HepG2 (cell line): Measurements from ENCODE around the gene MYO19.

Source experiments
- CBX2 ChIP-seq, 2 experiments: fragments of 200-600 bp in 1 of 2; sonication (generic); formaldehyde crosslinking in 1 of 2; IDR thresholded peaks; 2 replicates each; pipeline versions ENCODE4 v1.7.0 to v1.8.1; 2018 to 2022; ENCODE audit warnings: low read depth in 2 of 2, low read length in 1 of 2, mild to moderate bottlenecking in 1 of 2, missing genetic modification reagents in 1 of 2
- DPF2 ChIP-seq: sonication (generic); formaldehyde crosslinking; IDR thresholded peaks from 2 replicates; pipeline ENCODE4 v1.4.0; 2020; ENCODE audit warnings: mild to moderate bottlenecking, low read depth, missing genetic modification reagents, borderline replicate concordance
- FOSL1 ChIP-seq: sonication (generic); formaldehyde crosslinking; IDR thresholded peaks from 2 replicates; pipeline ENCODE4 v1.9.0; 2021; ENCODE audit warnings: missing genetic modification reagents, borderline replicate concordance
- JUND ChIP-seq: sonication (generic); formaldehyde crosslinking; IDR thresholded peaks from 2 replicates; pipeline ENCODE4 v1.8.0; 2022; ENCODE audit warnings: mild to moderate bottlenecking, missing genetic modification reagents
- MIER2 ChIP-seq: IDR thresholded peaks from 2 replicates; pipeline ENCODE4 v1.6.1; 2016; ENCODE audit warnings: missing biosample characterization, missing genetic modification reagents
- MYNN ChIP-seq: sonication (generic); formaldehyde crosslinking; IDR thresholded peaks from 2 replicates; pipeline ENCODE4 v1.4.0; 2020; ENCODE audit warnings: mild to moderate bottlenecking, low read depth, missing genetic modification reagents
- SMARCC2 ChIP-seq: fragments of 450-650 bp; IDR thresholded peaks from 2 replicates; pipeline ENCODE4 v1.6.1; 2017; ENCODE audit warnings: antibody characterized with exemption, mild to moderate bottlenecking
- WIZ ChIP-seq: sonication (generic); formaldehyde crosslinking; IDR thresholded peaks from 2 replicates; pipeline ENCODE4 v1.5.1; 2020; ENCODE audit warnings: mild to moderate bottlenecking, missing genetic modification reagents
- XRCC5 ChIP-seq: fragments of 200-400 bp; formaldehyde crosslinking; optimal IDR thresholded peaks from 2 replicates; pipeline ENCODE3; 2017; ENCODE audit warnings: mild to moderate bottlenecking, low read length
- ZNF296 ChIP-seq: sonication (generic); formaldehyde crosslinking; conservative IDR thresholded peaks from 2 replicates; pipeline ENCODE4 v1.5.0; 2020; ENCODE audit warnings: mild to moderate bottlenecking, missing genetic modification reagents
- TF ChIP-seq, protein P1 (sequence below): sonication (generic); formaldehyde crosslinking; IDR thresholded peaks from 2 replicates; pipeline ENCODE4 v1.5.0; 2020; ENCODE audit warnings: mild to moderate bottlenecking, missing genetic modification reagents, moderate library complexity
- TF ChIP-seq, protein P2 (sequence below): conservative IDR thresholded peaks from 2 replicates; pipeline ENCODE4 v1.6.1; 2018; ENCODE audit warnings: missing genetic modification reagents
- TF ChIP-seq, protein P3 (sequence below), 2 experiments: sonication (generic) in 1 of 2; formaldehyde crosslinking in 1 of 2; IDR thresholded peaks; 2 replicates each; pipeline versions ENCODE4 v1.5.1 to v1.6.1; 2011 to 2020; ENCODE audit warnings: borderline replicate concordance in 1 of 2, low read depth in 1 of 2, low read length in 1 of 2, mild to moderate bottlenecking in 1 of 2, missing genetic modification reagents in 1 of 2, moderate library complexity in 1 of 2
- TF ChIP-seq, protein P4 (sequence below): IDR thresholded peaks from 2 replicates; pipeline ENCODE4 v1.6.1; 2016

DNA sequence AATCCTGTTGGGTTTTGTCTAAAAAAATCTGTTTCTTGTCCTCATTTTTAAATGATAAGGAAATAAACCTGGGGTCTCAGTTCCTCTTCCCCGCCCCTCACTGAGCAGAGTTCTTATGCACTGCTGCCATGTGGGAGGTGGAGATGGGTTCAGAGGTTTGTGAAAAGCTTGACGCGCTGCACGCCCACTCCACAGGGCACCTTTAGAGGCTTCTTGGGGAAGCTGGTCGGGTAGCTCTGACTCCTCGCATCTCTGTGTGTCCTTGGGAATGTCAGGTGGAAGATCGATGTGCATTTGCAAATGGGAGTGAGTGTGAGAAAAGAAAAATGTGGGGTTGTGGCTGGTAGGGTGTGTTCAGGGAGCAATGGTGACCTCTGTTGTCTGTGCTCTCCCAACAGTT lies 52.8 kb downstream of the MYO19 start:
- TF ChIP-seq, protein P1, sequence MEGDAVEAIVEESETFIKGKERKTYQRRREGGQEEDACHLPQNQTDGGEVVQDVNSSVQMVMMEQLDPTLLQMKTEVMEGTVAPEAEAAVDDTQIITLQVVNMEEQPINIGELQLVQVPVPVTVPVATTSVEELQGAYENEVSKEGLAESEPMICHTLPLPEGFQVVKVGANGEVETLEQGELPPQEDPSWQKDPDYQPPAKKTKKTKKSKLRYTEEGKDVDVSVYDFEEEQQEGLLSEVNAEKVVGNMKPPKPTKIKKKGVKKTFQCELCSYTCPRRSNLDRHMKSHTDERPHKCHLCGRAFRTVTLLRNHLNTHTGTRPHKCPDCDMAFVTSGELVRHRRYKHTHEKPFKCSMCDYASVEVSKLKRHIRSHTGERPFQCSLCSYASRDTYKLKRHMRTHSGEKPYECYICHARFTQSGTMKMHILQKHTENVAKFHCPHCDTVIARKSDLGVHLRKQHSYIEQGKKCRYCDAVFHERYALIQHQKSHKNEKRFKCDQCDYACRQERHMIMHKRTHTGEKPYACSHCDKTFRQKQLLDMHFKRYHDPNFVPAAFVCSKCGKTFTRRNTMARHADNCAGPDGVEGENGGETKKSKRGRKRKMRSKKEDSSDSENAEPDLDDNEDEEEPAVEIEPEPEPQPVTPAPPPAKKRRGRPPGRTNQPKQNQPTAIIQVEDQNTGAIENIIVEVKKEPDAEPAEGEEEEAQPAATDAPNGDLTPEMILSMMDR (CRISPR knock-in tag): no peak
- TF ChIP-seq, protein P2, sequence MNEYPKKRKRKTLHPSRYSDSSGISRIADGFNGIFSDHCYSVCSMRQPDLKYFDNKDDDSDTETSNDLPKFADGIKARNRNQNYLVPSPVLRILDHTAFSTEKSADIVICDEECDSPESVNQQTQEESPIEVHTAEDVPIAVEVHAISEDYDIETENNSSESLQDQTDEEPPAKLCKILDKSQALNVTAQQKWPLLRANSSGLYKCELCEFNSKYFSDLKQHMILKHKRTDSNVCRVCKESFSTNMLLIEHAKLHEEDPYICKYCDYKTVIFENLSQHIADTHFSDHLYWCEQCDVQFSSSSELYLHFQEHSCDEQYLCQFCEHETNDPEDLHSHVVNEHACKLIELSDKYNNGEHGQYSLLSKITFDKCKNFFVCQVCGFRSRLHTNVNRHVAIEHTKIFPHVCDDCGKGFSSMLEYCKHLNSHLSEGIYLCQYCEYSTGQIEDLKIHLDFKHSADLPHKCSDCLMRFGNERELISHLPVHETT (CRISPR knock-in tag): no peak
- TF ChIP-seq FOSL1 (CRISPR knock-in tag) (no peak), MYNN (CRISPR knock-in tag) (no peak), XRCC5 (no peak), MIER2 (CRISPR knock-in tag) (no peak), ZNF296 (CRISPR knock-in tag) (no peak), SMARCC2 (no peak), WIZ (CRISPR knock-in tag) (no peak), CBX2 (IDR thresholded peaks at IDR 0.05; ENCODE audit: low read depth, low read length) (no peak), CBX2 (CRISPR knock-in tag; IDR thresholded peaks at IDR 0.05; ENCODE audit: low read depth) (no peak), JUND (CRISPR knock-in tag) (no peak), DPF2 (no peak)
- TF ChIP-seq, protein P3, sequence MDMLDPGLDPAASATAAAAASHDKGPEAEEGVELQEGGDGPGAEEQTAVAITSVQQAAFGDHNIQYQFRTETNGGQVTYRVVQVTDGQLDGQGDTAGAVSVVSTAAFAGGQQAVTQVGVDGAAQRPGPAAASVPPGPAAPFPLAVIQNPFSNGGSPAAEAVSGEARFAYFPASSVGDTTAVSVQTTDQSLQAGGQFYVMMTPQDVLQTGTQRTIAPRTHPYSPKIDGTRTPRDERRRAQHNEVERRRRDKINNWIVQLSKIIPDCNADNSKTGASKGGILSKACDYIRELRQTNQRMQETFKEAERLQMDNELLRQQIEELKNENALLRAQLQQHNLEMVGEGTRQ (IDR thresholded peaks at IDR 0.05; ENCODE audit: low read depth, low read length): no peak
- TF ChIP-seq, protein P3 (CRISPR knock-in tag; IDR thresholded peaks at IDR 0.05; ENCODE audit: borderline replicate concordance): no peak
- TF ChIP-seq, protein P4, sequence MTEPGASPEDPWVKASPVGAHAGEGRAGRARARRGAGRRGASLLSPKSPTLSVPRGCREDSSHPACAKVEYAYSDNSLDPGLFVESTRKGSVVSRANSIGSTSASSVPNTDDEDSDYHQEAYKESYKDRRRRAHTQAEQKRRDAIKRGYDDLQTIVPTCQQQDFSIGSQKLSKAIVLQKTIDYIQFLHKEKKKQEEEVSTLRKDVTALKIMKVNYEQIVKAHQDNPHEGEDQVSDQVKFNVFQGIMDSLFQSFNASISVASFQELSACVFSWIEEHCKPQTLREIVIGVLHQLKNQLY (CRISPR knock-in tag): no peak
